SU-DHL-6 (cell line): ENCODE measurements around the gene EPM2AIP1.
"Not testable (repeated sequence)": the region's sequence is repeated elsewhere in the genome, so short reads cannot be mapped to it uniquely, and the experiment has no call there.

ENCODE experiments used
- H2AFZ ChIP-seq: fragments of 200-600 bp; sonication (generic); 2 replicates; pipeline ENCODE4 v1.6.1; 2014; ENCODE audit warnings: low read depth, mild to moderate bottlenecking, moderate library complexity, mixed read lengths, antibody characterized with exemption, low read length; ENCODE audit not compliant: severe bottlenecking
- H3F3A ChIP-seq: fragments of 200-600 bp; shearing (Covaris generic); 2 replicates; pipeline ENCODE4 v1.6.0; 2016; ENCODE audit warnings: antibody characterized with exemption, mild to moderate bottlenecking; ENCODE audit not compliant: insufficient read depth
- H3K27ac ChIP-seq: fragments of 200-600 bp; sonication (generic); 2 replicates; pipeline ENCODE4 v1.5.1; 2016; ENCODE audit warnings: low read depth, mild to moderate bottlenecking, low read length, moderate library complexity, mixed read lengths
- H3K27me3 ChIP-seq: fragments of 200-600 bp; sonication (generic), shearing (Covaris generic); 2 replicates; pipeline ENCODE4 v1.6.0; 2014; ENCODE audit warnings: mild to moderate bottlenecking, low read length
- H3K36me3 ChIP-seq: fragments of 200-600 bp; sonication (generic); 2 replicates; pipeline ENCODE4 v1.6.1; 2014; ENCODE audit warnings: mild to moderate bottlenecking, low read length, mixed read lengths
- H3K4me2 ChIP-seq: fragments of 300-600, 200-600 bp; shearing (Covaris generic), sonication (generic); 2 replicates; pipeline ENCODE4 v1.6.0; 2014; ENCODE audit warnings: low read length, low read depth, mild to moderate bottlenecking; ENCODE audit not compliant: poor library complexity, severe bottlenecking
- H3K4me3 ChIP-seq: fragments of 200-600 bp; sonication (generic); 2 replicates; pipeline ENCODE4 v1.5.1; 2014; ENCODE audit warnings: antibody characterized with exemption, low read length, mild to moderate bottlenecking, mixed read lengths; ENCODE audit not compliant: insufficient read depth, poor library complexity, severe bottlenecking
- H3K79me2 ChIP-seq: fragments of 200-600 bp; sonication (generic); 2 replicates; pipeline ENCODE4 v1.6.1; 2014; ENCODE audit warnings: mild to moderate bottlenecking, low read length, moderate library complexity; ENCODE audit not compliant: insufficient read depth
- H3K9ac ChIP-seq: fragments of 200-600 bp; sonication (generic); 2 replicates; pipeline ENCODE4 v1.7.0; 2014; ENCODE audit warnings: mild to moderate bottlenecking, low read length
- H3K9me2 ChIP-seq: fragments of 200-600 bp; sonication (generic); replicated peaks from 2 replicates; pipeline ENCODE4 v1.6.1; 2014; ENCODE audit warnings: low read length; ENCODE audit not compliant: insufficient read depth
- H3K9me3 ChIP-seq: fragments of 200-600 bp; sonication (generic); 2 replicates; pipeline ENCODE4 v1.6.1; 2014; ENCODE audit warnings: low read length, mixed read lengths; ENCODE audit not compliant: insufficient read depth
- H4K20me1 ChIP-seq: fragments of 200-600 bp; sonication (generic); 2 replicates; pipeline ENCODE4 v1.6.1; 2014; ENCODE audit warnings: low read depth, mild to moderate bottlenecking, antibody characterized with exemption, low read length, moderate library complexity, mixed read lengths
- CTCF ChIP-seq: fragments of 200-600 bp; sonication (generic); IDR thresholded peaks from one replicate; pipeline ENCODE4 v1.5.1; 2017; ENCODE audit warnings: antibody characterized with exemption, mild to moderate bottlenecking, low read length, moderate library complexity; ENCODE audit not compliant: insufficient read depth, poor library complexity, severe bottlenecking
- EZH2phosphoT487 ChIP-seq: fragments of 200-600 bp; sonication (generic), shearing (Covaris generic); conservative IDR thresholded peaks from 2 replicates; pipeline ENCODE4 v1.6.1; 2018; ENCODE audit warnings: mild to moderate bottlenecking, antibody characterized with exemption, low read length, moderate library complexity, mixed read lengths

The EPM2AIP1 gene

GRCh38 chr3:36956155-36956554, 36.8 kb downstream of the EPM2AIP1 start:
- no peak overlapping the region for H3K4me2 ChIP-seq
- no peak for TF ChIP-seq EZH2phosphoT487
- TF ChIP-seq CTCF, result no peak
- H4K20me1 ChIP-seq, result no peaks in the 10 kb centered on the region
- H3K9me3 ChIP-seq, result no peaks in the 10 kb centered on the region
- no peak overlapping the region for H2AFZ ChIP-seq
- H3K36me3 ChIP-seq, result no peaks in the 10 kb centered on the region
- H3F3A ChIP-seq, result peaks cover 5% of the 10 kb centered on the region
- H3K27ac ChIP-seq, result no peak overlapping the region
- no peaks in the 10 kb centered on the region for H3K27me3 ChIP-seq
- no peak overlapping the region for H3K4me3 ChIP-seq
- H3K9ac ChIP-seq, result no peak overlapping the region
- no peaks in the 10 kb centered on the region for H3K79me2 ChIP-seq
- H3K9me2 ChIP-seq, result no peaks in the 10 kb centered on the region

DNA sequence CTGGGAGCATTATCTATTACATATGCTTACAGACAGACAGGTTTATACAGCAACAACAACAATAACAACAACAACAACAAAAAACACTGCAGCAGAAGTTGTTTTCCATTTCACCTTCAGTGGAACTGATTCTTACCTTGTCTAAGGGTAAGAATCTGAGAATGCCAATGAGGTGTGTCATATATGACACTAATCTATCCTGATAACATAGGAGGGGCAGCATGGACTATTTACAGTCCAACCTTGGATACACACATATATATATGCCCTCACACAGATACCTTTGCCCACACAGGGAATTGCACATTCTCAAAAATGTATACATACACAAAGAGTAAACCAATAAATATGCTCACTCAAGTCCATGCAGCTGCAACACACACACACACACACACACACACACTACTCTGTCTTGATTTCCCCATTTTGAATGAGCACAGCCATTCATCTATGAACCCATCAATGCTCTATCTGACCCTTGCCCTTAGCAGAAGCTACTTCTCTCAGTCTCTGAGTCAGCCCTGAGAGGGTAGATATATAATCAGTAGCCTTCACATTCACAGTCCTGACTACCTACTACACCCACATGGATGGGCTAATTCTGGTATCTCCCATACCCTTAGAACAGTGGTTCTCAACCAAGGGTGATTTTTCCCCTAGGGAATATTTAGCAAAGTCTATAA, 38.3 kb downstream of the EPM2AIP1 start:
- Histone ChIP-seq H3K9ac (no peak overlapping the region), H3K9me2 (no peaks in the 10 kb centered on the region), H3K27ac (no peak overlapping the region), H3F3A (peaks cover 5% of the 10 kb centered on the region), H3K9me3 (no peaks in the 10 kb centered on the region), H3K27me3 (no peaks in the 10 kb centered on the region), H2AFZ (no peak overlapping the region), H3K4me2 (no peak overlapping the region), H3K4me3 (no peak overlapping the region), H4K20me1 (no peaks in the 10 kb centered on the region), H3K79me2 (no peaks in the 10 kb centered on the region), H3K36me3 (no peaks in the 10 kb centered on the region)
- TF ChIP-seq EZH2phosphoT487 (no peak), CTCF (no peak)

DNA sequence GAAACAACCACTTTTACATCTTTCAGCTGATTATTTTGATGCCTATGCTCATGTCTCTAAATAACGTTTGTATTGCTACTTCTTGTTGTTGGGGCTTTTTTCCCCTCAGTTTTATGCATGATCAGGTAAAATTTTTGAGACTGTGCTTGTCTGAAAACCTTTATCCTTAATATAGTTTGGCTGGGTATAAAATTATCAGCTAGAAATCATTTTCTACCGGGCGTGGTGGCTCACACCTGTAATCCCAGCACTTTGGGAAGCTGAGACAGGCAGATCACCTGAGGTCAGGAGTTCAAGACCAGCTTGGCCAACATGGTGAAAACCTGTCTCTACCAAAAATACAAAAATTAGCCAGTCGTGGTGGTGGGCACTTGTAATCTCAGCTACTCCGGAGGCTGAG, 45.1 kb downstream of the EPM2AIP1 start:
- H3F3A ChIP-seq, H3K4me2 ChIP-seq, H3K36me3 ChIP-seq, H3K79me2 ChIP-seq, H3K4me3 ChIP-seq, H2AFZ ChIP-seq, H4K20me1 ChIP-seq, H3K9ac ChIP-seq, H3K27me3 ChIP-seq, H3K9me2 ChIP-seq, H3K27ac ChIP-seq: not testable (repeated sequence)
- H3K9me3 ChIP-seq, result peaks cover 10% of the 10 kb centered on the region; the same call in 1 of the 2 replicates

GRCh38 chr3:36945333-36945980, 47.5 kb downstream of the EPM2AIP1 start:
- Histone ChIP-seq H3K4me3 (no peak overlapping the region), H3K9me3 (peaks cover 10% of the 10 kb centered on the region; the same call in 1 of the 2 replicates), H4K20me1 (no peaks in the 10 kb centered on the region), H3K9ac (0 out of 2 replicates have a peak overlapping the region, but pooled peaks have one; percentile 59), H3K36me3 (no peaks in the 10 kb centered on the region), H3F3A (no peaks in the 10 kb centered on the region), H2AFZ (peak overlapping the region; percentile 79), H3K27me3 (no peaks in the 10 kb centered on the region), H3K27ac (no peak overlapping the region), H3K79me2 (no peaks in the 10 kb centered on the region), H3K4me2 (peak overlapping the region; percentile 52), H3K9me2 (no peaks in the 10 kb centered on the region)
- no peak for TF ChIP-seq CTCF
- TF ChIP-seq EZH2phosphoT487, result no peak
